ENCODE results near the gene AFF3. TPM values are rescaled to one million over a fixed set of nuclear protein-coding genes. Genes with fewer than 3 reads are reported as not detected.

Gene AFF3
- total RNA-seq, 1 experiment from 2014 or later, result 0.22 TPM

DNA sequence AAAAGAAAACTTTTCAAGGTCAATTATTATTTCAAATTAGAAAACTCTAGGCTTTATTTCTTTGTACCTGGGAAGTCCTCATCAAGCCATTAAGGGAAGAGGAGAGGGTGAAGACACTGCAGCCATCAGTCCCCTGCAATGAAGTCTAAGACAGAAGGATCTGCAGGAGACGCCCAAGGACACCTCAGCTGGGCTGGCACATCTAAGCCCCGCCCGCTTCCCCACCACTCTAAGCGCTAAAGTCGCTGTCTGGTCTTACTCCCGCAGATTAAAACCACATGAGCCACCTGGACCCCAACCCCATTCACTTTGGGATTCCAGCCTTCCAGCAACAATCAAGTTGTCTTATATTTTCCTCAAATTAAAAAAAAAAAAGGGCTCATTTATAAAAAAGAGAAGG, 104.4 kb downstream of the AFF3 start:
- DNase-seq, result peak; percentile 48
- Histone ChIP-seq H3K4ac (ENCODE audit: low read depth, low read length) (no peak overlapping the region), H3T11ph (ENCODE audit: low read length) (no peak overlapping the region), H3K23ac (ENCODE audit: insufficient read length, low read depth, low read length) (no peak overlapping the region), H3K79me1 (ENCODE audit: insufficient read depth, low read depth, low read length, poor library complexity, severe bottlenecking) (no peaks in the 10 kb centered on the region), H2BK120ac (ENCODE audit: low read depth, low read length, poor library complexity, severe bottlenecking) (no peak overlapping the region), H4K8ac (replicated peaks; ENCODE audit: insufficient read length, low read depth, low read length) (no peak overlapping the region), H2BK20ac (ENCODE audit: low read depth, low read length, poor library complexity, severe bottlenecking) (no peak overlapping the region), H4K5ac (ENCODE audit: insufficient read length, low read depth, low read length) (no peak overlapping the region), H3K27me3 (ENCODE audit: insufficient read depth, low read length) (no peaks in the 10 kb centered on the region), H3K9me3 (ENCODE audit: control insufficient read depth, low read depth, low read length) (no peaks in the 10 kb centered on the region), H2BK12ac (ENCODE audit: insufficient read length, low read depth, low read length) (no peak overlapping the region), H3K79me2 (ENCODE audit: insufficient read depth, low read length) (no peaks in the 10 kb centered on the region), H3K4me2 (ENCODE audit: insufficient read depth, insufficient read length, low read length) (no peak overlapping the region), H2AFZ (ENCODE audit: low read length) (no peak overlapping the region), H3K23me2 (ENCODE audit: insufficient read length, low read depth, low read length, poor library complexity, severe bottlenecking) (no peaks in the 10 kb centered on the region), H3K18ac (ENCODE audit: insufficient read length, low read depth, low read length) (no peak overlapping the region), H4K20me1 (ENCODE audit: control insufficient read depth, insufficient read depth, insufficient read length) (no peaks in the 10 kb centered on the region), H2BK5ac (ENCODE audit: insufficient read length, low read length) (no peak overlapping the region), H3K56ac (ENCODE audit: insufficient read length, low read depth, low read length) (no peak overlapping the region), H4K91ac (ENCODE audit: insufficient read length, low read depth, low read length) (no peak overlapping the region), H3K14ac (ENCODE audit: insufficient read depth, low read length) (no peak overlapping the region), H2AK5ac (ENCODE audit: insufficient read length, low read length) (no peak overlapping the region), H2BK15ac (ENCODE audit: low read depth, low read length) (no peak overlapping the region), H3K9ac (ENCODE audit: extremely low read depth, insufficient read length, low read length) (no peak overlapping the region), H3K27ac (ENCODE audit: insufficient read length, low read depth, low read length) (no peak overlapping the region), H3K4me1 (ENCODE audit: insufficient read depth, low read length) (no peaks in the 10 kb centered on the region)
- WGBS (ENCODE audit: extremely low coverage, insufficient read length, low lambda C conversion rate), result no CpG with 5 or more reads among the region's 6 CpGs
- no peak overlapping the region for H3K27ac Mint-ChIP-seq
- peaks cover 11 to 15% of the 10 kb centered on the region in 2 experiments for H3K4me1 Mint-ChIP-seq
- H3K36me3 Mint-ChIP-seq (ENCODE audit: insufficient read depth in 1 of 3, low read depth in 3 of 3), result no peaks in the 10 kb centered on the region; a peak in 1 of 7 replicates
- TF ChIP-seq, protein P1, sequence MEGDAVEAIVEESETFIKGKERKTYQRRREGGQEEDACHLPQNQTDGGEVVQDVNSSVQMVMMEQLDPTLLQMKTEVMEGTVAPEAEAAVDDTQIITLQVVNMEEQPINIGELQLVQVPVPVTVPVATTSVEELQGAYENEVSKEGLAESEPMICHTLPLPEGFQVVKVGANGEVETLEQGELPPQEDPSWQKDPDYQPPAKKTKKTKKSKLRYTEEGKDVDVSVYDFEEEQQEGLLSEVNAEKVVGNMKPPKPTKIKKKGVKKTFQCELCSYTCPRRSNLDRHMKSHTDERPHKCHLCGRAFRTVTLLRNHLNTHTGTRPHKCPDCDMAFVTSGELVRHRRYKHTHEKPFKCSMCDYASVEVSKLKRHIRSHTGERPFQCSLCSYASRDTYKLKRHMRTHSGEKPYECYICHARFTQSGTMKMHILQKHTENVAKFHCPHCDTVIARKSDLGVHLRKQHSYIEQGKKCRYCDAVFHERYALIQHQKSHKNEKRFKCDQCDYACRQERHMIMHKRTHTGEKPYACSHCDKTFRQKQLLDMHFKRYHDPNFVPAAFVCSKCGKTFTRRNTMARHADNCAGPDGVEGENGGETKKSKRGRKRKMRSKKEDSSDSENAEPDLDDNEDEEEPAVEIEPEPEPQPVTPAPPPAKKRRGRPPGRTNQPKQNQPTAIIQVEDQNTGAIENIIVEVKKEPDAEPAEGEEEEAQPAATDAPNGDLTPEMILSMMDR (conservative IDR thresholded peaks at IDR 0.05), result no peak
- H3K9me3 Mint-ChIP-seq, result no peaks in the 10 kb centered on the region
- H3K4me3 Mint-ChIP-seq, result no peak overlapping the region
- H3K27me3 Mint-ChIP-seq (ENCODE audit: low read depth), result peaks cover 17% of the 10 kb centered on the region
